Immature natural killer cell (primary cell): ENCODE data around the gene TM2D1. TPM values are rescaled to one million over a fixed set of nuclear protein-coding genes. Genes with fewer than 3 reads are reported as not detected.

Experiments used
- DNase-seq, 3 donors: peaks; one replicate each; pipeline ENCODE4 v3.0.0; 2022; ENCODE audit warnings: mixed read lengths in 1 of 3
- H3K27ac Mint-ChIP-seq, 6 donors: one replicate each; pipeline ENCODE4 v1.8.0; 2020; ENCODE audit warnings: mixed read lengths in 6 of 6, mild to moderate bottlenecking in 5 of 6, inconsistent platforms in 4 of 6, moderate library complexity in 3 of 6
- H3K27me3 Mint-ChIP-seq, 3 donors: one replicate each; pipeline ENCODE4 v1.8.0; 2020 to 2021; ENCODE audit warnings: low read depth in 3 of 3, mild to moderate bottlenecking in 3 of 3, mixed read lengths in 3 of 3, moderate library complexity in 3 of 3, inconsistent platforms in 1 of 3
- H3K36me3 Mint-ChIP-seq, 3 donors: one replicate each; pipeline ENCODE4 v1.8.0; 2020; ENCODE audit warnings: mixed read lengths in 3 of 3, inconsistent platforms in 2 of 3, mild to moderate bottlenecking in 2 of 3
- H3K4me1 Mint-ChIP-seq, 2 donors: one replicate each; pipeline ENCODE4 v1.8.0; 2020; ENCODE audit warnings: inconsistent platforms in 2 of 2, mild to moderate bottlenecking in 2 of 2, mixed read lengths in 2 of 2, moderate library complexity in 1 of 2
- H3K4me3 Mint-ChIP-seq, 5 donors: one replicate each; pipeline ENCODE4 v1.8.0; 2020; ENCODE audit warnings: mild to moderate bottlenecking in 5 of 5, mixed read lengths in 5 of 5, inconsistent platforms in 3 of 5, moderate library complexity in 3 of 5
- H3K9me3 Mint-ChIP-seq, 6 donors: one replicate each; pipeline ENCODE4 v1.8.0; 2020; ENCODE audit warnings: mild to moderate bottlenecking in 6 of 6, mixed read lengths in 6 of 6, inconsistent platforms in 4 of 6, moderate library complexity in 3 of 6
- polyA plus RNA-seq, 3 donors: library from polyadenylated mRNA; unstranded; fragments of 300-500 nt; fragmentation: Illumina TruSeq; gene quantifications; one replicate each; pipeline ENCODE4 v1.2.3, GENCODE V29; 2021

Gene TM2D1
- polyA plus RNA-seq, 3 donors from 2014 or later = 38.8 to 47.0 (median 46.9) TPM

- H3K27me3 Mint-ChIP-seq = peaks cover 0 to 2% (median 0%) of the 10 kb centered on the region in 3 donors
- H3K4me1 Mint-ChIP-seq = peaks cover 6 to 7% of the 10 kb centered on the region in 2 donors
- H3K9me3 Mint-ChIP-seq = no peaks in the 10 kb centered on the region
- no peak for DNase-seq
- no peak overlapping the region for H3K27ac Mint-ChIP-seq
- no peaks in the 10 kb centered on the region for H3K36me3 Mint-ChIP-seq
- no peak overlapping the region for H3K4me3 Mint-ChIP-seq
Observed at GRCh38 chr1:61636376-61636775, 88.6 kb downstream of the TM2D1 start.

- H3K9me3 Mint-ChIP-seq = no peaks in the 10 kb centered on the region
- DNase-seq = no peak
- no peak overlapping the region for H3K27ac Mint-ChIP-seq
- no peak overlapping the region for H3K4me3 Mint-ChIP-seq
- peaks cover 0 to 2% (median 0%) of the 10 kb centered on the region in 3 donors for H3K27me3 Mint-ChIP-seq
- no peaks in the 10 kb centered on the region for H3K36me3 Mint-ChIP-seq
- H3K4me1 Mint-ChIP-seq = no peaks in the 10 kb centered on the region
Observed at GRCh38 chr1:61635557-61635956, 89.4 kb downstream of the TM2D1 start.

GRCh38 chr1:61631436-61631835 is 93.5 kb downstream of the TM2D1 start:
- H3K4me1 Mint-ChIP-seq = no peaks in the 10 kb centered on the region
- no peak for DNase-seq

More at GRCh38 chr1:61631436-61631835, 93.5 kb downstream of the TM2D1 start:
- Mint-ChIP-seq H3K36me3 (no peaks in the 10 kb centered on the region), H3K27me3 (peaks cover 0 to 2% (median 0%) of the 10 kb centered on the region in 3 donors), H3K27ac (no peak overlapping the region), H3K9me3 (peaks cover 0 to 2% (median 0%) of the 10 kb centered on the region in 6 donors), H3K4me3 (no peak overlapping the region)

Other genes starting within 250 kb of the TM2D1 start
- gene PATJ, start 17.3 kb upstream of the TM2D1 start, polyA plus RNA-seq = 1 to 10 TPM; 2.9 to 7.2 (median 5.9) TPM